ENCODE results near the gene MRPL37.

Gene MRPL37

DNA sequence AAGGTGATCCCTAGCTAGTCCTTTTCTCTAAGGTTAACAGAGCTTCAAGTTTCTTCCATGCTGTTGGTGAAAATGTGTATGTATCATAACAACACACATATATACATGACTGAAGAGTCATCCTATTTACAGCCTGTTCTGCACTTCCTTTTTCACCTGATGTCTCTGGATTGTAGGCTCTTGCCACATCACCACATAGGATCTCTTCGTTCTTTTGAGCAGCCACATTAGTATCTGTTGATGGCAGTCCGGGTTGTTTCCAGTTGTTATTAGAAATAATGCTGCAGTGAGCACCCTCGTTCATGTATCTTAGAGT is 19.7 kb downstream of the MRPL37 start:
- Mint-ChIP-seq H3K36me3 (ENCODE audit: low read depth) (peaks cover 34% of the 10 kb centered on the region), H3K27me3 (ENCODE audit: low read depth, poor library complexity) (peaks cover 6% of the 10 kb centered on the region), H3K9me3 (no peaks in the 10 kb centered on the region), H3K4me3 (no peak overlapping the region), H3K4me1 (peaks cover 33% of the 10 kb centered on the region), H3K27ac (peak overlapping the region; percentile 81)
- TF ChIP-seq CTCF (IDR thresholded peaks at IDR 0.05), result no peak
- no peak for DNase-seq

DNA sequence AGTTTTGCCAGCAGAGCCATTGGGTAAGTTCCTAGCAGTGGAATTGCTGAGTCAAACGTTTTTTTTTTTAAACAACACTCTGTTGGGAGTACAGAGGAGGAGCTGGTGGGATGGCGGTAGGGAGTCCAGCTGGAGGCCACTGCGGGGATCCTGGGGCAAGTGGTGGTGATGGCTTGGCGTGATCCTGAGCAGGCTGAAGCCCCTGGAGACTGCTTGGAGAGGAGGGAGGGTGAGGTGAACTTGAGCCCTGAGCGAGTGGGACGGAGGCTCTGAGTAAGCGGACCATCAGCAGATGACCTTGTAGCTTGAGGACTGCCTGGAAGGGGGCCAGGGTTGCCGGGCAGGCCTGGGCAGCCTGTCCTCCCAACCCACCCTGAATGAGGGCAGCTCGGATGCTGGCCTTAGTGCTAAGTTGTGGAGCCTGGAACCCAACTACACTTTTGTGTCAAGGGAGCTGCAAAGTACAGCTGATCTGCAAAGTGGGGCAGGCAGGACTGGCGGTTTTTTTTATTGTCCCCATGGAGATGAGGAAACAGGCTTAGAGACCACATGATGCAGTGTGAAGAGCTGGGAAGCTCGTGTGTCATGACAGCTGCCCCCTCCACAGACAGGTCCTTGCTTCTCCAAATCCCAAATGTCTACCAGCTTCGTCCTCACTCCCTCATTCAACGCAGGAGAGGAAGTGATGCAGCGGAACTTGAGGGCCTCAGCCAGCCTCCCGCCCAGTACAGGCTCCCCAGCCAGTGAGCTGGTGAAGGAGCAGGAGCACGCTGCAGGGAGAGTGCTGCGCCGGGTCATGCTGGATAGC is 20.2 kb downstream of the MRPL37 start:
- Mint-ChIP-seq H3K9me3 (no peaks in the 10 kb centered on the region), H3K27ac (peak overlapping the region; percentile 81), H3K4me1 (peaks cover 38% of the 10 kb centered on the region), H3K27me3 (ENCODE audit: low read depth, poor library complexity) (peaks cover 6% of the 10 kb centered on the region), H3K4me3 (no peak overlapping the region), H3K36me3 (ENCODE audit: low read depth) (peaks cover 39% of the 10 kb centered on the region)
- TF ChIP-seq CTCF (IDR thresholded peaks at IDR 0.05), result no peak
- DNase-seq, result no peak

DNA sequence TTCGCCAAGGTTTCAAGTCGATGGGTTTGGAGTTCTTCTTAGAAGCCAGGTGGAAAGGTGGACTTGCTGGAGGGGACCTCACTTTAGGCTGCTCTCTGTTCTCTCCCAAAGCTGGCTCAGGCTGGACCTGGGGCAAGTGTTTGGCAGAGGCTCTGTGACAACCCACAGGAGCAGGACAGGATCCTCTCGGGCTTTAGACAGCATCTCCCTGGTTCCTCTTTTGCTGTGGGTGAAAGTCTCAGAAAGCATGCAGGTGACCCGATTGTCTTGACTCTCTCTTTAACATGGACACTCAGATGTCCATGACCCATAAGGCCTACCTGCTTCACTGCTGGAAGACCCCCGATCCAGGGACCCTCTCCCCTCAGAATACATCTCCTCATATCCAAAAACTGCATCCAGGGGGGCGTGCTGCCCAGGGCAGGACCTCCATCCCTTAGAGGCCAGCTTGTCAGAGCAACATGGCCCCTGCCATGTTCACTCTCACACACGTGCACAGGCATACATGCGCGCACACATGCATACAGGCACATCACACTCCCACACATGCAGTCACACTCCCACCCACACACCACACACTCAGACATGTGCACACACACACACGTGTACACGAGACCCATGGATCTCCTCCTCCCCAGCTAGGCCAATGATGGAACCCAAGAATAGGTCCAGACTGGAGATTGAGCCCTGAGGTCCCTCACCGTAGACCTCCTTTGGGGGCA is 21.3 kb downstream of the MRPL37 start:
- peaks cover 6% of the 10 kb centered on the region for H3K27me3 Mint-ChIP-seq (ENCODE audit: low read depth, poor library complexity)

GRCh38 chr1:54221867-54222484 is 22.0 kb downstream of the MRPL37 start:
- H3K36me3 Mint-ChIP-seq (ENCODE audit: low read depth), result peaks cover 38% of the 10 kb centered on the region
- H3K27ac Mint-ChIP-seq, result peak overlapping the region; percentile 81

More for the DNA sequence above, 21.3 kb downstream of the MRPL37 start:
- no peak for DNase-seq
- H3K36me3 Mint-ChIP-seq (ENCODE audit: low read depth), result peaks cover 40% of the 10 kb centered on the region
- TF ChIP-seq CTCF (IDR thresholded peaks at IDR 0.05), result no peak
- peaks cover 46% of the 10 kb centered on the region for H3K4me1 Mint-ChIP-seq
- peak overlapping the region; percentile 51 for H3K27ac Mint-ChIP-seq
- H3K4me3 Mint-ChIP-seq, result no peak overlapping the region
- no peaks in the 10 kb centered on the region for H3K9me3 Mint-ChIP-seq

DNA sequence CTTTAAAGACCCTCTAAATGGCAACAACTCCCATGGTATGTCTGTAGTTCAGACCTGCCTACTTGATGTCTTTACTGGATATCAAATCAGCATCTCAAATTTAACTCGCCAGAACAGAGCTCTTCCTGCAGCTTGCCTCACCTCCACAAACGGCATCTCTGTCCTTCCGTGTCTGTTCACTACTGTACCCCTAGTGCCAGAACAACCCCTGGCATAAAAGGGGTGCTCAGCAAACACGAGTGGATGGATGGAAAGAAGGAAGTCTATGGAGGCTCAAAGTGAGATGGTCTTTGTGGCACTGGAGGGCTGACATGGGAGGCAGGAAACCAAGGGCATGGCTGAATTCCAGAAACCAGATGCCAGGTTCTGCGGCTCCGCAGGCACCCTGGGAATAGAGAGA is 22.7 kb downstream of the MRPL37 start:
- Mint-ChIP-seq H3K36me3 (ENCODE audit: low read depth) (peaks cover 34% of the 10 kb centered on the region), H3K27ac (peak overlapping the region; percentile 97), H3K9me3 (no peaks in the 10 kb centered on the region), H3K4me3 (no peak overlapping the region), H3K27me3 (ENCODE audit: low read depth, poor library complexity) (peaks cover 3% of the 10 kb centered on the region), H3K4me1 (peaks cover 55% of the 10 kb centered on the region)
- TF ChIP-seq CTCF (IDR thresholded peaks at IDR 0.05), result no peak
- DNase-seq, result no peak

More at GRCh38 chr1:54221867-54222484, 22.0 kb downstream of the MRPL37 start:
- DNase-seq, result no peak
- no peak overlapping the region for H3K4me3 Mint-ChIP-seq
- H3K4me1 Mint-ChIP-seq, result peaks cover 52% of the 10 kb centered on the region
- H3K27me3 Mint-ChIP-seq (ENCODE audit: low read depth, poor library complexity), result peaks cover 3% of the 10 kb centered on the region
- no peak for TF ChIP-seq CTCF (IDR thresholded peaks at IDR 0.05)
- no peaks in the 10 kb centered on the region for H3K9me3 Mint-ChIP-seq

All from nephron progenitor cell (in vitro differentiated cells).